ENCODE data around the gene FBH1.
"Not testable (repeated sequence)": the region's sequence is repeated elsewhere in the genome, so short reads cannot be mapped to it uniquely, and the experiment has no call there.

Gene FBH1

DNA sequence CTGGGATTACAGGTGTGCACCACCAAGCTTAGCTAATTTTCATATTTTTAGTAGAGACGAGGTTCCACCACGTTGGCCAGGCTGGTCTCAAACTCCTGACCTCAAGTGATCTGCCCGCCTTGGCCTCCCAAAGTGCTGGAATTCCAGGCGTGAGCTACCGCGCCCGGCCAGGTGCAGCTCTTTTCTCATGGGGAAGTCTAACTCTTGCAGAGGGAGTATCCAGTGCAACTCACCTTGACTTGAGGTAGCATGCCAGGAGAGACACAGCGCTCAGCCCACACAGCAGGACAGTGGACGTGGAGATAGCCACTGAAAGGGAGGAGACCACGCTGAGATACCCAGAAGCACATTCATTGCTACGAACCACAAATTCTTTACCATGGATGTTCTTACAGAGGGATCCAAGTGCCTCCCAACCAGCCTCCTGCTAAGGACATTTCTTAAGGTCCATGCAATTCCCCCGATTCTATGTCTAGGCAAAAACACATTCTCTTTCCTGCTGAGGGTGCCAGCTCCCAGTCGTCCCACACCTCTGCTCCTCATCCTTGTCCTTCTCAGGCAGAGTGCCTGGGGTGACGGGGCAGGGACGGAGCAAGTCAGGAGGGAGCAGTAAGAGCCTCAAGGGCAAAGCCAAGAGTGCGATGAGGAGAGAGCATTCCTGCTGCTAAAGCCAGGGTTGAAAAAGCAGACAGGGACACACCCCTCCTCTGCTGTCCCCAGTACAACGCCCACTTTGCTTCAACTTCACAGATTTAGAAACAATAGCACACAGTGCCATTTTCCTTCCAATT lies 66.3 kb downstream of the FBH1 start:
- TF ChIP-seq, protein P1, sequence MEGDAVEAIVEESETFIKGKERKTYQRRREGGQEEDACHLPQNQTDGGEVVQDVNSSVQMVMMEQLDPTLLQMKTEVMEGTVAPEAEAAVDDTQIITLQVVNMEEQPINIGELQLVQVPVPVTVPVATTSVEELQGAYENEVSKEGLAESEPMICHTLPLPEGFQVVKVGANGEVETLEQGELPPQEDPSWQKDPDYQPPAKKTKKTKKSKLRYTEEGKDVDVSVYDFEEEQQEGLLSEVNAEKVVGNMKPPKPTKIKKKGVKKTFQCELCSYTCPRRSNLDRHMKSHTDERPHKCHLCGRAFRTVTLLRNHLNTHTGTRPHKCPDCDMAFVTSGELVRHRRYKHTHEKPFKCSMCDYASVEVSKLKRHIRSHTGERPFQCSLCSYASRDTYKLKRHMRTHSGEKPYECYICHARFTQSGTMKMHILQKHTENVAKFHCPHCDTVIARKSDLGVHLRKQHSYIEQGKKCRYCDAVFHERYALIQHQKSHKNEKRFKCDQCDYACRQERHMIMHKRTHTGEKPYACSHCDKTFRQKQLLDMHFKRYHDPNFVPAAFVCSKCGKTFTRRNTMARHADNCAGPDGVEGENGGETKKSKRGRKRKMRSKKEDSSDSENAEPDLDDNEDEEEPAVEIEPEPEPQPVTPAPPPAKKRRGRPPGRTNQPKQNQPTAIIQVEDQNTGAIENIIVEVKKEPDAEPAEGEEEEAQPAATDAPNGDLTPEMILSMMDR (IDR thresholded peaks at IDR 0.05; ENCODE audit: low read depth, low read length): no peak
- DNase-seq (ENCODE audit: extremely low read depth, low read depth): no peak

DNA sequence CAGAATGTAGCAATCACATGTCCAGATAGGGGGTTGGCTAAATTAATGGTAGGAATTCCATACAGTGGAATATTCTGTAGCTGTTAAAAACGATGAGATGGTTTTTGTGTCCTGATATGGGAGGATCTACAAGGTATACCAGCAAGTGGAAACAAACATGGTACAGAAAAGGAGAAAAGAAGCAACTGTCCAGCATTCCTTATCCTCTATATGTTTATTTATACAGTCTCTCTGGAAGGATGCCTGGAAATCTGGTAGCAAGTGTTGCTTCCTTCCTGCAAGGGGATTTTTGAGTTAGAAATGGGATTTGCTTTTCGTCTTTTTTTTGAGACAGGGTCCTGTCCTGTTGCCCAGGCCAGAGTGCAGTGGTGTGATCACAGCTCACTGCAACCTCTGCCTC lies 68.0 kb downstream of the FBH1 start:
- TF ChIP-seq, protein P1 (IDR thresholded peaks at IDR 0.05; ENCODE audit: low read depth, low read length): no peak

DNA sequence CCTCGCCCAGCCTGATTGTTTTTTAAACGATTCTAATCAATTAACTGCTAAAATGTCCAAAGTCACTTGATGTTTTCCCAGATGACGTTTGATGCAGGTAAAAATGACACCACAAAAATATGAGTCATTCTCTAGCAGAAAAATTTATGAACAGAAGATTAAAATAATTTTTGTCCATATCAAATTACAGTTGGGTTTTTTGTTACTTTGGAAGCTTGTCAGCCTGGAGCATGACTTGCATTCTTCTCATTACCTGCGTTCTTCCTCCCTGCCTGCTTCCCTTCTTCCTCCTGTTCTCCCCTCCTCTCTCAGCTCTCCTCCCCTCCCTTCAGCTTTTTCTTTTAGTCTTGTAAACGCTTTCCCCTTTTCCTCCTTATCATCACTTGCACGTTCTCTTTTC lies 68.6 kb downstream of the FBH1 start:
- TF ChIP-seq, protein P1 (IDR thresholded peaks at IDR 0.05; ENCODE audit: low read depth, low read length): no peak
- DNase-seq (ENCODE audit: extremely low read depth, low read depth): no peak

More for the DNA sequence above, 68.0 kb downstream of the FBH1 start:
- DNase-seq (ENCODE audit: extremely low read depth, low read depth): no peak

DNA sequence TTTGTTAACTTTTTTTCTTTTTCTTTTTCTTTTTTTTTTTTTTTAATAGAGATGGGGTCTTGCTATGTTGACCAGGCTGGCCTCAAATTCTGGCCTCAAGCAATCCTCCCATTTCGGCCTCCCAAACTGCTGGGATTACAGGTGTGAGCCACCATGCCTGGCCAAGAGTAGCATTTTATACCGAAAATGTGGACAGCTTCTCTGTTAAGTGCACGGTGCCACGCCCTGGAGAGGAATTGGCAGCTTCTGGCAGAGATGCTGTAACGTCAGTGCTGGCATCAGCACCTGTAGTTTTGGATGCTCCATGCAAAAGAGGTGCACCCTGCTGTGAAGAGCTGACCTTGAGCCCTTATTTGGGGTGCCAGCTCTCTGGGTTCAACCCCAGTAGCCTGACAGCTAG lies 69.1 kb downstream of the FBH1 start:
- no peak for DNase-seq (ENCODE audit: extremely low read depth, low read depth)
- TF ChIP-seq, protein P1 (IDR thresholded peaks at IDR 0.05; ENCODE audit: low read depth, low read length): no peak

DNA sequence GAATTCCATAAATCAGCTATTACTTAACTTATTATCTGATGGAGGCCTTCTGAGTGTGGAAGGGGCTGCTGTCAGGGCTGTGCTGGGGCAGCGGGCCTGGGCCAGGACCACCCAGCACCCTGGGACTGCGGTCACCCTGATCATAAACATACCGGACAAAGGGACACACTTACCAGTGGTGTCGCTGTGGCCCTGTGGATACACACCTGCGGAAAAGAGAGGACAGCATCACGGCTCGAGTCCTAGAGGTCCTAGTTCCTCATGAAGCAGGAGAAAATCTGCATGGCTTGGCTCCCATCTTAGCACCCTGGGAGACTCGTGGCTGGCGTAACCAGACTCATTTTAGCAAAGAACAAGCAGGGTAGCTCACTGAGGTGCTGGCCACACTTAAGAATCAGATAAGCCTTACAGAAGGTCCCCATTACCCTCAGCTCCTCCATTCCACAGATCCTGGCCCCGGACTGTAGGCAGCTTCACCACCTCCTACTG lies 69.6 kb downstream of the FBH1 start:
- TF ChIP-seq, protein P1 (IDR thresholded peaks at IDR 0.05; ENCODE audit: low read depth, low read length): no peak
- no peak for DNase-seq (ENCODE audit: extremely low read depth, low read depth)

DNA sequence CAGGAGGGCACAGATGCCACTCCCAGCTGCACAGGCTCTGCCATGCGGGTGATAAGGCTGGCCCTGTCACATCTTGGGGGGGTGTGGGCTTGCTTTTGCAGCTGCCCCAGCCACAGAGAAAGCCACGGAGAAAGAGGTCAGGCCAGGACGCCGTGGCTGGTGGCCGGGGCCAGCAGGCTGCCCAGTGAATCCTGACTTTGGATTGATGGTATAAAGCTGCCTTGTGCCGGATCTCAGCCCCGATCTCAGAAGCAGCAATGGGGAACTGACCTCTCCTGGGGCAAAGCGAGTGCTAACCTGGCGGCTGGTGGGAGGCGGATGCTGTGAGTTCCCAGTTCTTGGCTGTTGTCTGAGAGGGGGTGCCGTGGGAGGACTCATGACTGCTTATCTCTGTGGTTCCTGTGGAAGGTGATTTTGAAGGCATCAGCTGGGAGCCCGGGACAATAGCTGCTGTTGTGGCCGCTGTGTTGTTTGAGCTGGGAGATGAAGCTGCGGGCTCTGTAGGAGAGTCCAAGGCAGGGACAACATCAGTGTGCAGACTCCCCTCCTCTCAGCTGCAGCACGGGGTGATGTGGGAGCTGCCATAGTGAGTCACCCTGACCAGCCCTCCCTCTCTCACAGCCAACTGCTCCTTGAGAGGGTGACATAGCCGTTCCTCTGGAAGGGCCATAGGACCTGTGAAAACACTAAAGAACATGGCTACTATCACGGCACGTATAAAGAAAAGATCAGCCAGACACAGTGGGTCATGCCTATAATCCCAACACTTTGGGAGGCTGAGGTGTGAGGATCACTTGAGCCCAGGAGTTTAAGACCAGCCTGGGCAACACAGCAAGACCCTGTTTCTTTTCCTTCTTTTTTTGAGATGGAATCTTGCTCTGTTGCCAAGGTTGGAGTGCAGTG lies 70.3 kb downstream of the FBH1 start:
- DNase-seq (ENCODE audit: extremely low read depth, low read depth): no peak
- TF ChIP-seq, protein P1 (IDR thresholded peaks at IDR 0.05; ENCODE audit: low read depth, low read length): no peak

DNA sequence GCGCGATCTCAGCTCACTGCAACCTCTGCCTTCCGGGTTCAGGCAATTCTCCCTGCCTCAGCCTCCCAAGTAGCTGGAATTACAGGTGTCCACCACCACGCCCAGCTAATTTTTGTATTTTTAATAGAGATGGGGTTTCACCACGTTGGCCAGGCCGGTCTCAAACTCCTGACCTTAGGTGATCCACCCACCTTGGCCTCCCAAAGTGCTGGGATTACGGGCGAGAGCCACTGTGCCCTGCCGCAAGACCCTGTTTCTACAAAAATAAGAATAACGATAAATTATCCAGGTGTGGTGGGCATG lies 70.9 kb downstream of the FBH1 start:
- not testable (repeated sequence) for DNase-seq (ENCODE audit: extremely low read depth, low read depth)

All from AG09319 (cell line).